ENCODE data around the gene KIAA0586. TPM values are rescaled to one million over a fixed set of nuclear protein-coding genes. Genes with fewer than 3 reads are reported as not detected.

The KIAA0586 gene
- total and polyA plus RNA-seq, 8 donors: 14.2 to 28.7 (median 22.2) TPM

GRCh38 chr14:58563978-58564377 is 136.5 kb downstream of the KIAA0586 start:
- Histone ChIP-seq H3K9me3 (no peaks in the 10 kb centered on the region), H3K27me3 (no peaks in the 10 kb centered on the region), H3K4me3 (no peak overlapping the region), H3K4me1 (no peaks in the 10 kb centered on the region), H3K27ac (no peak overlapping the region), H3K36me3 (no peaks in the 10 kb centered on the region)
- no peak for TF ChIP-seq CTCF (IDR thresholded peaks at IDR 0.05)
- DNase-seq (no peak), ATAC-seq (no peak)
- intact Hi-C loops (cut with DNase I): no loop called here

GRCh38 chr14:58565832-58566231 is 138.3 kb downstream of the KIAA0586 start:
- H3K4me1 ChIP-seq: no peaks in the 10 kb centered on the region
- no peak for TF ChIP-seq CTCF (IDR thresholded peaks at IDR 0.05)
- no peaks in the 10 kb centered on the region for H3K27me3 ChIP-seq
- no peak for ATAC-seq
- no peaks in the 10 kb centered on the region for H3K36me3 ChIP-seq
- intact Hi-C loops (cut with DNase I): no loop called here
- H3K9me3 ChIP-seq: no peaks in the 10 kb centered on the region
- no peak overlapping the region for H3K4me3 ChIP-seq
- H3K27ac ChIP-seq: no peak overlapping the region
- no peak for DNase-seq

GRCh38 chr14:58566979-58567378 is 139.5 kb downstream of the KIAA0586 start:
- intact Hi-C loops (cut with DNase I): no loop called here
- DNase-seq (no peak), ATAC-seq (no peak)
- Histone ChIP-seq H3K9me3 (no peaks in the 10 kb centered on the region), H3K36me3 (no peaks in the 10 kb centered on the region), H3K4me3 (no peak overlapping the region), H3K27me3 (no peaks in the 10 kb centered on the region), H3K4me1 (no peaks in the 10 kb centered on the region), H3K27ac (no peak overlapping the region)
- no peak for TF ChIP-seq CTCF (IDR thresholded peaks at IDR 0.05)

GRCh38 chr14:58568322-58568721 is 140.8 kb downstream of the KIAA0586 start:
- intact Hi-C loops (cut with DNase I): no loop called here
- no peak overlapping the region for H3K4me3 ChIP-seq
- no peak for TF ChIP-seq CTCF (IDR thresholded peaks at IDR 0.05)

GRCh38 chr14:58571256-58571655 is 143.7 kb downstream of the KIAA0586 start:
- Histone ChIP-seq H3K4me3 (no peak overlapping the region), H3K27ac (no peak overlapping the region), H3K4me1 (no peaks in the 10 kb centered on the region), H3K9me3 (no peaks in the 10 kb centered on the region), H3K36me3 (no peaks in the 10 kb centered on the region), H3K27me3 (no peaks in the 10 kb centered on the region)
- ATAC-seq (no peak), DNase-seq (no peak)
- no peak for TF ChIP-seq CTCF (IDR thresholded peaks at IDR 0.05)
- intact Hi-C loops (cut with DNase I): no loop called here

More at GRCh38 chr14:58568322-58568721, 140.8 kb downstream of the KIAA0586 start:
- DNase-seq (no peak), ATAC-seq (no peak)
- Histone ChIP-seq H3K9me3 (no peaks in the 10 kb centered on the region), H3K27me3 (no peaks in the 10 kb centered on the region), H3K4me1 (no peaks in the 10 kb centered on the region), H3K36me3 (no peaks in the 10 kb centered on the region), H3K27ac (no peak overlapping the region)

Measured in left lung (tissue), 10 donors.